Suprapubic skin (tissue), 4 donors: Measurements from ENCODE around the gene NDUFS8. TPM values are rescaled to one million over a fixed set of nuclear protein-coding genes. Genes with fewer than 3 reads are reported as not detected.
A peak's percentile ranks its signal among the peaks of the same experiment; 100 is the strongest.

ENCODE experiments used
- DNase-seq, 2 donors: peaks; one replicate each; pipeline ENCODE4 v3.0.0-alpha.2; 2019; ENCODE audit warnings: low spot score in 2 of 2
- H3K27ac ChIP-seq: fragments of 200-600 bp; sonication (generic); one replicate; pipeline ENCODE4 v1.5.1; 2019
- H3K27me3 ChIP-seq: fragments of 200-600 bp; sonication (generic); one replicate; pipeline ENCODE4 v1.5.1; 2019
- H3K36me3 ChIP-seq: fragments of 200-600 bp; sonication (generic); one replicate; pipeline ENCODE4 v1.5.1; 2019
- H3K4me1 ChIP-seq: fragments of 200-600 bp; sonication (generic); one replicate; pipeline ENCODE4 v1.5.1; 2019
- H3K4me3 ChIP-seq: fragments of 200-600 bp; sonication (generic); one replicate; pipeline ENCODE4 v1.5.1; 2019; ENCODE audit warnings: mild to moderate bottlenecking
- H3K9me3 ChIP-seq: fragments of 200-600 bp; sonication (generic); one replicate; pipeline ENCODE4 v1.5.1; 2019
- EP300 ChIP-seq: sonication (generic); formaldehyde crosslinking; IDR thresholded peaks from one replicate; pipeline ENCODE4 v1.6.1; 2017; ENCODE audit warnings: antibody characterized with exemption
- POLR2A ChIP-seq, 2 donors: fragments of 450-650 bp; IDR thresholded peaks; one replicate each; pipeline ENCODE4 v1.6.1; 2017; ENCODE audit warnings: antibody characterized with exemption in 2 of 2, mild to moderate bottlenecking in 2 of 2, moderate library complexity in 2 of 2
- POLR2AphosphoS5 ChIP-seq, 3 donors: sonication (generic); formaldehyde crosslinking; IDR thresholded peaks; one replicate each; pipeline ENCODE4 v1.6.1; 2017; ENCODE audit warnings: antibody characterized with exemption in 3 of 3
- WGBS: methylation state at CpG from one replicate; pipeline ENCODE4 v1.1.5; 2018; 5-methylcytosine and 5-hydroxymethylcytosine counted together
- total RNA-seq, 4 donors: library from RNA; depleted of rRNA; stranded (reverse); fragments of >200 nt; gene quantifications; one replicate each; pipeline ENCODE4 v1.1.0, GENCODE V29; 2016
- TF ChIP-seq, protein P1 (sequence below), 2 donors: fragments of 200-600 bp in 1 of 2; fragments of 450-650 bp in 1 of 2; sonication (generic) in 1 of 2; IDR thresholded peaks; one replicate each; pipeline ENCODE4 v1.5.1; 2016 to 2019; ENCODE audit warnings: antibody characterized with exemption in 2 of 2, mild to moderate bottlenecking in 1 of 2, moderate library complexity in 1 of 2

The NDUFS8 gene
- total RNA-seq, 4 donors from 2014 or later, result 90.8 to 155 (median 148) TPM

DNA sequence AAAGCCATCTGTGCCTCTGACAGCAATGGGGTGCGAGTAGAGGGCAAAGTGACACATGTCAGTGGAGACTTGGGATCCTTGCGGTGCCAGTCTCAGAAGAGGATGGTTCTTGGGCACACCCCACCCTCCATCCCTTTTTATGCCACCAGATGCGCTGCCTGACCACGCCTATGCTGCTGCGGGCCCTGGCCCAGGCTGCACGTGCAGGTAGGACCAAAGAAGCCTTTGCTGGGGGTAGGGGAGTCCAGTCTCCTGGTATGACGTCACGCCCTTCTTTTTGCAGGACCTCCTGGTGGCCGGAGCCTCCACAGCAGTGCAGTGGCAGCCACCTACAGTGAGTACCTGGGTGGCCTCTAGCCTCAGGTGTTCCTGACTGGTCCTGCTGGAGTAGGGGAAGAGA is 1.5 kb downstream of the NDUFS8 start:
- WGBS, result 52% methylated on average over 6 of the region's 9 CpGs
- TF ChIP-seq, protein P1, sequence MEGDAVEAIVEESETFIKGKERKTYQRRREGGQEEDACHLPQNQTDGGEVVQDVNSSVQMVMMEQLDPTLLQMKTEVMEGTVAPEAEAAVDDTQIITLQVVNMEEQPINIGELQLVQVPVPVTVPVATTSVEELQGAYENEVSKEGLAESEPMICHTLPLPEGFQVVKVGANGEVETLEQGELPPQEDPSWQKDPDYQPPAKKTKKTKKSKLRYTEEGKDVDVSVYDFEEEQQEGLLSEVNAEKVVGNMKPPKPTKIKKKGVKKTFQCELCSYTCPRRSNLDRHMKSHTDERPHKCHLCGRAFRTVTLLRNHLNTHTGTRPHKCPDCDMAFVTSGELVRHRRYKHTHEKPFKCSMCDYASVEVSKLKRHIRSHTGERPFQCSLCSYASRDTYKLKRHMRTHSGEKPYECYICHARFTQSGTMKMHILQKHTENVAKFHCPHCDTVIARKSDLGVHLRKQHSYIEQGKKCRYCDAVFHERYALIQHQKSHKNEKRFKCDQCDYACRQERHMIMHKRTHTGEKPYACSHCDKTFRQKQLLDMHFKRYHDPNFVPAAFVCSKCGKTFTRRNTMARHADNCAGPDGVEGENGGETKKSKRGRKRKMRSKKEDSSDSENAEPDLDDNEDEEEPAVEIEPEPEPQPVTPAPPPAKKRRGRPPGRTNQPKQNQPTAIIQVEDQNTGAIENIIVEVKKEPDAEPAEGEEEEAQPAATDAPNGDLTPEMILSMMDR (IDR thresholded peaks at IDR 0.05), result no peak
- no peak for TF ChIP-seq POLR2A (IDR thresholded peaks at IDR 0.05)
- no peak for TF ChIP-seq EP300
- TF ChIP-seq POLR2AphosphoS5 (IDR thresholded peaks at IDR 0.05), result no peak
- Histone ChIP-seq H3K4me1 (peaks cover 53% of the 10 kb centered on the region), H3K27ac (no peak overlapping the region), H3K9me3 (no peaks in the 10 kb centered on the region), H3K27me3 (no peaks in the 10 kb centered on the region), H3K4me3 (no peak overlapping the region), H3K36me3 (peaks cover 17% of the 10 kb centered on the region)
- DNase-seq, result no peak

DNA sequence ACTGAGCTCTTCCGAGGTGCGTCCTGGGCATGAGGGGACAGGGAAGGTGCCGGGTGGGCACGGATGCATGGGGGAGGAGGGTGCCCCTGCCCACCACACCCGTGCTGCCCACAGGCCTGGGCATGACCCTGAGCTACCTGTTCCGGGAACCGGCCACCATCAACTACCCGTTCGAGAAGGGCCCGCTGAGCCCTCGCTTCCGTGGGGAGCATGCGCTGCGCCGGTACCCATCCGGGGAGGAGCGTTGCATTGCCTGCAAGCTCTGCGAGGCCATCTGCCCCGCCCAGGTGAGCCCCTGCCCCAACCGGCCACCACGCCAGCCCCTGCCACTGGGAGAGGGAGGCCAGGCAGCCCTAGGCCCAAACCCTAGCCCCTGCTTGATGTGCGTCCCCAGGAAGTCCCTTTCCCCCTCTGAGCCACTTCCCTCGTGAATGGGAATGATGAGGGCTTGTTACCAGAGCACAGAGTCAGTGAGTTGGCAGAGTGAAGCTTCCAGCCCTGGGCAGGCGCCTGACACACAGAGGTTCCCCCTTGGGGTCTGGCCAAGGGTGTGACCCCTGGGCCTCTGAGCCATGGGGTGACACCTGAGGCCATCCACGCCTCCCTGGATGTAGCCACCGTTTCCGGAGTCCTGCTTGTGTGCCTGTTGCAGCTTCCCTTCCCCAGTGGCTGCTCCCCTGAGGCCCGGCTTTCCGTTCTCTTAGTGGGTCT is 2.7 kb downstream of the NDUFS8 start:
- Histone ChIP-seq H3K27me3 (no peaks in the 10 kb centered on the region), H3K36me3 (peaks cover 17% of the 10 kb centered on the region), H3K4me3 (no peak overlapping the region), H3K27ac (peak overlapping the region; percentile 54), H3K4me1 (peaks cover 62% of the 10 kb centered on the region), H3K9me3 (no peaks in the 10 kb centered on the region)
- no peak for DNase-seq
- TF ChIP-seq POLR2A (IDR thresholded peaks at IDR 0.05) (no peak), EP300 (no peak), POLR2AphosphoS5 (IDR thresholded peaks at IDR 0.05) (no peak)
- 94% methylated on average over 10 of the region's 29 CpGs for WGBS

DNA sequence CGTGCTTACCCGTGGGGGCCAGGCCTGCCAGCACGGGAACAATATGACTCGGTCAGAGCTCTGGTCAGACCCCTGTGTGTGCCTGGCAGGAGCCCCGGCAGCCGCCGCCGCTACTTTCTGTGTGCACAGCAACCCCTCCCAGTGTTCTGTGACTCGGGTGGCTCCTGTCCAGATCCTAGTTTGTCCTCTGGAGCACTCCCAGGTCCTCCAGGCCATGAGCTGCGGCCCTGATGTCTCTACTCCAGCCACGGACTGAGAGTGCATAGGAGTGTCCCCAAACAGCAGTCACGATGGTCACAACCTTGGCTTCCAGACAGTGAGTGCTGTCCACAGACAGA is 3.2 kb downstream of the NDUFS8 start:
- Histone ChIP-seq H3K36me3 (peaks cover 17% of the 10 kb centered on the region), H3K27ac (peak overlapping the region; percentile 54), H3K4me1 (peaks cover 67% of the 10 kb centered on the region), H3K4me3 (no peak overlapping the region), H3K9me3 (no peaks in the 10 kb centered on the region), H3K27me3 (no peaks in the 10 kb centered on the region)
- WGBS, result 83% methylated on average over 4 of the region's 12 CpGs
- DNase-seq, result no peak
- TF ChIP-seq POLR2A (IDR thresholded peaks at IDR 0.05) (no peak), POLR2AphosphoS5 (IDR thresholded peaks at IDR 0.05) (no peak), EP300 (no peak)
- TF ChIP-seq, protein P1 (IDR thresholded peaks at IDR 0.05), result no peak

DNA sequence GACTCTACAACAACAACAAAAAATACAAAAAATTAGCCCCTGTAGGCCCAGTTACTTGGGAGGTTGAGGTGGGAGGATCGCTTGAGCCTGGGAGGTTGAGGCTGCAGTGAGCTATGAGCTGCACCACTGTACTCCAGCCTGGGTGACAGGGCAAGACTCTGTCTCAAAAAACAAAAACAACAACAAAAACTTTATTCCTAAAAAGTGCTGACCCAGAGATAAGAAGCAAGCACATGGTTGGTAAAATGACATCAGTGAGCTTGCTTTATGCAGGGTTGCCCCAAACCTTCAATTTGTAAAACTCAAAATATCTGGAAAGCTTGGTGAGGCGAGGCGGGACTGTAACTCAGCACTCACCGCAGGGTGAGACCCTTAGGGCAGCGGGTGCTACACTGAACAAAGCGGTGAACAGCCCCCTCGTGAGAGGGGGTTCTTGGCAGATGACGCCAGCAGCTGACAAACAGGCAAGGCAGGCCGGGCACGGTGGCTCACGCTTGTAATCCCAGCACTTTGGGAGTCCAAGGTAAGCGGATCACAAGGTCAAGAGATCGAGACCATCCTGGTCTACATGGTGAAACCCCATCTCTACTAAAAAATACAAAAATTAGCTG is 4.9 kb downstream of the NDUFS8 start:
- H3K9me3 ChIP-seq, result no peaks in the 10 kb centered on the region
- WGBS, result 90% methylated on average over 13 of the region's 13 CpGs

DNA sequence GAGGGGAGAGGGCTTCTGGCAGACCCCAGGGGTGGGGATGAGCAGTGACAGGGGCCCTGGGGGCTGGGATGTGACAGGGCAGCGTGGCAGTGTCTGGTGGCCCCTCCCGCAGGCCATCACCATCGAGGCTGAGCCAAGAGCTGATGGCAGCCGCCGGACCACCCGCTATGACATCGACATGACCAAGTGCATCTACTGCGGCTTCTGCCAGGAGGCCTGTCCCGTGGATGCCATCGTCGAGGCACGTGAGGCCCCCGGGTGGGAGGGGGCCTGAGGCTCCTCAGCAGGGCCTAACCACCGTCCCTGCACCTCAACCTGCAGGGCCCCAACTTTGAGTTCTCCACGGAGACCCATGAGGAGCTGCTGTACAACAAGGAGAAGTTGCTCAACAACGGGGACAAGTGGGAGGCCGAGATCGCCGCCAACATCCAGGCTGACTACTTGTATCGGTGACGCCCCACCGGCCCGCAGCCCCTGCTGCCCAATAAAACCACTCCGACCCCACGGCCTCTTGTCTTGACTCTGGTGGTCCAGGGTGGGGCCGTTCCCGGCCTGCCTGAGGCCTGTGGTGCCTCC is 5.7 kb downstream of the NDUFS8 start:
- H3K4me3 ChIP-seq, result no peak overlapping the region
- WGBS, result 81% methylated on average over 6 of the region's 27 CpGs
- H3K36me3 ChIP-seq, result peaks cover 17% of the 10 kb centered on the region
- no peak for TF ChIP-seq POLR2AphosphoS5 (IDR thresholded peaks at IDR 0.05)
- TF ChIP-seq, protein P1 (IDR thresholded peaks at IDR 0.05), result no peak
- no peak for TF ChIP-seq POLR2A (IDR thresholded peaks at IDR 0.05)
- no peak for TF ChIP-seq EP300
- DNase-seq, result no peak
- H3K9me3 ChIP-seq, result no peaks in the 10 kb centered on the region
- peak overlapping the region; percentile 73 for H3K27ac ChIP-seq
- H3K4me1 ChIP-seq, result peaks cover 77% of the 10 kb centered on the region
- no peaks in the 10 kb centered on the region for H3K27me3 ChIP-seq

More for the DNA sequence above, 4.9 kb downstream of the NDUFS8 start:
- Histone ChIP-seq H3K36me3 (peaks cover 17% of the 10 kb centered on the region), H3K4me3 (no peak overlapping the region), H3K27me3 (no peaks in the 10 kb centered on the region), H3K27ac (no peak overlapping the region), H3K4me1 (peaks cover 72% of the 10 kb centered on the region)
- DNase-seq, result no peak
- TF ChIP-seq POLR2A (IDR thresholded peaks at IDR 0.05) (no peak), POLR2AphosphoS5 (IDR thresholded peaks at IDR 0.05) (no peak), EP300 (no peak)
- TF ChIP-seq, protein P1 (IDR thresholded peaks at IDR 0.05), result no peak
